A549 (cell line): ENCODE results near the gene FARP2. TPM values are rescaled to one million over a fixed set of nuclear protein-coding genes. Genes with fewer than 3 reads are reported as not detected.

Experiments used
- ATAC-seq, 2 experiments: fragments of 200-7000 bp in 1 of 2; fragments of >200 bp in 1 of 2; cut with Nextera tagmentation in 1 of 2; cut with Tn5 transposase in 1 of 2; 3 replicates each; pipeline versions ENCODE4 v1.8.0 to v1.9.1; 2018 to 2020; ENCODE audit warnings: mild to moderate bottlenecking in 1 of 2, moderate library complexity in 1 of 2
- CTCF ChIA-PET: fragments of 300-600 bp; sonication (Branson Sonifier 250); formaldehyde crosslinking; extraction: SDS; loops from one replicate; lab custom pipeline; 2021; ENCODE audit warnings: antibody characterized with exemption, inconsistent platforms; lab: Yijun Ruan, JAX
- POLR2A ChIA-PET: fragments of 350-600 bp; formaldehyde crosslinking; extraction: SDS; loops from one replicate; lab custom pipeline; 2021; ENCODE audit warnings: antibody characterized with exemption, inconsistent platforms; lab: Yijun Ruan, JAX
- DNase-seq, 2 experiments: peaks; one replicate each; pipeline versions ENCODE4 v3.0.0 to v3.0.0-alpha.2; 2011 to 2016; ENCODE audit warnings: low read depth in 1 of 2, low spot score in 1 of 2
- FAIRE-seq: peaks from 2 replicates; lab custom pipeline; 2011; peaks lifted over from hg19 to GRCh38; lab: Jason Lieb, UNC
- H3K27ac ChIP-seq, 2 experiments: fragments of >200 bp; sonication (Bioruptor Twin); formaldehyde crosslinking; 3 replicates each; pipeline ENCODE4 v1.5.1; 2016 to 2017
- H3K4me1 ChIP-seq: fragments of >200 bp; sonication (Bioruptor Twin); formaldehyde crosslinking; 3 replicates; pipeline ENCODE4 v1.6.1; 2016
- H3K4me2 ChIP-seq: fragments of >200 bp; sonication (Bioruptor Twin); formaldehyde crosslinking; 3 replicates; pipeline ENCODE4 v1.6.1; 2016
- H3K4me3 ChIP-seq: fragments of >200 bp; sonication (Bioruptor Twin); formaldehyde crosslinking; 3 replicates; pipeline ENCODE4 v1.5.1; 2016
- H3K9me3 ChIP-seq: fragments of >200 bp; sonication (Bioruptor Twin); formaldehyde crosslinking; 3 replicates; pipeline ENCODE4 v1.6.1; 2016
- BHLHE40 ChIP-seq: IDR thresholded peaks from 2 replicates; pipeline ENCODE4 v1.6.1; 2012; ENCODE audit warnings: low read depth, low read length, inconsistent platforms
- CEBPB ChIP-seq, 2 experiments: fragments of >200 bp in 1 of 2; sonication (Bioruptor Twin) in 1 of 2; formaldehyde crosslinking in 1 of 2; IDR thresholded peaks; 2 replicates each; pipeline ENCODE4 v1.6.1; 2012 to 2016
- CHD2 ChIP-seq: fragments of 150-350 bp; IDR thresholded peaks from 2 replicates; pipeline ENCODE4 v1.6.1; 2014; ENCODE audit warnings: low read length; ENCODE audit not compliant: partially characterized antibody
- EHF ChIP-seq: fragments of 250-450 bp; sonication (Bioruptor Pico); IDR thresholded peaks from 2 replicates; pipeline ENCODE4 v1.5.0; 2020; ENCODE audit warnings: mild to moderate bottlenecking
- EP300 ChIP-seq, 2 experiments: fragments of >200 bp; sonication (Bioruptor Twin); formaldehyde crosslinking; IDR thresholded peaks; 2 replicates in 1 of 2; 3 replicates in 1 of 2; pipeline ENCODE4 v1.6.1; 2016 to 2017
- GATA3 ChIP-seq: IDR thresholded peaks from 2 replicates; pipeline ENCODE4 v1.6.1; 2012; ENCODE audit warnings: borderline replicate concordance
- HDAC2 ChIP-seq: fragments of 200-600 bp; sonication (generic); IDR thresholded peaks from 2 replicates; pipeline ENCODE4 v1.6.1; 2016
- HOXB13 ChIP-seq: fragments of 250-450 bp; sonication (Bioruptor Pico); IDR thresholded peaks from 2 replicates; pipeline ENCODE4 v1.5.0; 2020; ENCODE audit warnings: low read depth, mild to moderate bottlenecking, moderate library complexity
- JUNB ChIP-seq: fragments of >200 bp; sonication (Bioruptor Twin); formaldehyde crosslinking; IDR thresholded peaks from 2 replicates; pipeline ENCODE4 v1.6.1; 2016
- MAFK ChIP-seq: fragments of 450-650 bp; IDR thresholded peaks from 2 replicates; pipeline ENCODE4 v1.6.1; 2014; ENCODE audit not compliant: partially characterized antibody
- MAX ChIP-seq: IDR thresholded peaks from 2 replicates; pipeline ENCODE4 v1.6.1; 2012
- MYC ChIP-seq: IDR thresholded peaks from 2 replicates; pipeline ENCODE4 v1.6.1; 2012; ENCODE audit warnings: mild to moderate bottlenecking, inconsistent platforms, low read length, improper control_type of control experiment, borderline replicate concordance
- NR3C1 ChIP-seq: fragments of >200 bp; sonication (Bioruptor Twin); formaldehyde crosslinking; IDR thresholded peaks from 3 replicates; pipeline ENCODE4 v1.6.1; 2017
- PBX3 ChIP-seq: IDR thresholded peaks from 2 replicates; pipeline ENCODE4 v1.6.1; 2012
- POLR2A ChIP-seq: IDR thresholded peaks from 2 replicates; pipeline ENCODE4 v1.6.1; 2012; ENCODE audit warnings: mild to moderate bottlenecking, low read length
- RFX5 ChIP-seq: fragments of 450-650 bp; IDR thresholded peaks from 2 replicates; pipeline ENCODE4 v1.7.1; 2014; ENCODE audit warnings: antibody characterized with exemption, mild to moderate bottlenecking, moderate library complexity
- RNF2 ChIP-seq: fragments of 200-600 bp; sonication (generic); IDR thresholded peaks from 2 replicates; pipeline ENCODE4 v1.6.1; 2016; ENCODE audit warnings: low read depth, mild to moderate bottlenecking, antibody characterized with exemption, moderate library complexity, borderline replicate concordance
- SMC3 ChIP-seq: fragments of >200 bp; sonication (Bioruptor Twin); formaldehyde crosslinking; IDR thresholded peaks from 3 replicates; pipeline ENCODE4 v1.6.1; 2018; ENCODE audit warnings: inconsistent platforms
- SREBF2 ChIP-seq: fragments of 450-650 bp; IDR thresholded peaks from 2 replicates; pipeline ENCODE4 v1.6.1; 2014; ENCODE audit warnings: mild to moderate bottlenecking, moderate library complexity
- TFCP2L1 ChIP-seq: fragments of 250-450 bp; sonication (Bioruptor Pico); IDR thresholded peaks from 2 replicates; pipeline ENCODE4 v1.5.0; 2021; ENCODE audit warnings: mild to moderate bottlenecking
- TP53 ChIP-seq: fragments of 250-450 bp; sonication (Bioruptor Pico); IDR thresholded peaks from 2 replicates; pipeline ENCODE4 v1.5.0; 2021; ENCODE audit warnings: mild to moderate bottlenecking, moderate library complexity
- USF2 ChIP-seq: fragments of 450-650 bp; IDR thresholded peaks from 2 replicates; pipeline ENCODE4 v1.6.1; 2014; ENCODE audit warnings: antibody characterized with exemption
- ZC3H11A ChIP-seq: fragments of 450-650 bp; IDR thresholded peaks from 2 replicates; pipeline ENCODE4 v1.6.1; 2014; ENCODE audit warnings: antibody characterized with exemption, mild to moderate bottlenecking
- ZFP36 ChIP-seq: fragments of 450-650 bp; IDR thresholded peaks from 2 replicates; pipeline ENCODE4 v1.6.1; 2014; ENCODE audit warnings: borderline replicate concordance; ENCODE audit not compliant: partially characterized antibody
- ZSCAN20 ChIP-seq: fragments of 250-450 bp; sonication (Bioruptor Pico); IDR thresholded peaks from 2 replicates; pipeline ENCODE4 v1.8.0; 2022; ENCODE audit warnings: mild to moderate bottlenecking, moderate library complexity
- WGBS: methylation state at CpG from one replicate; pipeline ENCODE4 v1.1.6; 2017; ENCODE audit errors: missing lambda C conversion rate; 5-methylcytosine and 5-hydroxymethylcytosine counted together
- polyA plus RNA-seq, 4 experiments: library from polyadenylated mRNA; depleted of rRNA in 3 of 4; stranded (reverse); fragments of >200 nt; fragmentation: RNase III in 1 of 4; extraction: RNeasy Plus Mini Kit Qiagen cat#74134 plus additional on column Dnase treatment in 1 of 4; gene quantifications; 2 replicates in 3 of 4; 3 replicates in 1 of 4; pipeline ENCODE4 v1.2.3, GENCODE V29; 2011 to 2017

The FARP2 gene
- polyA plus RNA-seq, 2 of the 4 experiments (the other 2 are of a cell fraction), result 17.0 to 29.1 TPM

GRCh38 chr2:241494311-241494908, 138.3 kb downstream of the FARP2 start:
- TF ChIP-seq EHF (CRISPR knock-in tag) (no peak), TP53 (CRISPR knock-in tag) (no peak), MAFK (no peak)
- TF ChIP-seq, all 56 proteins: peak for 0
- FAIRE-seq (no peak), DNase-seq (no peak), ATAC-seq (no peak)
- H3K9me3 ChIP-seq, result no peaks in the 10 kb centered on the region
- no peak overlapping the region for H3K4me2 ChIP-seq
- no peak overlapping the region for H3K4me3 ChIP-seq
- no peak overlapping the region for H3K27ac ChIP-seq
- CTCF ChIA-PET, result no interaction called here
- 86% methylated on average over 9 of the region's 16 CpGs for WGBS
- H3K4me1 ChIP-seq, result no peaks in the 10 kb centered on the region
- POLR2A ChIA-PET, result no interaction called here

- Histone ChIP-seq H3K4me2 (no peak overlapping the region), H3K4me1 (no peaks in the 10 kb centered on the region), H3K4me3 (no peak overlapping the region), H3K9me3 (no peaks in the 10 kb centered on the region), H3K27ac (no peak overlapping the region)
- FAIRE-seq (no peak), ATAC-seq (no peak), DNase-seq (no peak)
- ChIA-PET CTCF (interaction anchor here (1.0 kb wide), 1 partner anchor 16 kb away, joined by 3 read pairs; no protein-coding TSS in a partner anchor), POLR2A (no interaction called here)
- WGBS, result 91% methylated on average over 31 of the region's 34 CpGs
- TF ChIP-seq ZC3H11A, result no peak
- TF ChIP-seq ZSCAN20, result no peak
- TF ChIP-seq MAX, result no peak
- no peak for TF ChIP-seq EP300 (IDR thresholded peaks at IDR 0.05)
- TF ChIP-seq CEBPB (IDR thresholded peaks at IDR 0.05), result no peak
- no peak for TF ChIP-seq SMC3
- no peak for TF ChIP-seq GATA3
- TF ChIP-seq HDAC2, result no peak
- no peak for TF ChIP-seq SREBF2
- TF ChIP-seq PBX3, result no peak
- TF ChIP-seq TP53 (CRISPR knock-in tag), result no peak
- no peak for TF ChIP-seq ZFP36
- TF ChIP-seq RFX5, result no peak
- TF ChIP-seq CHD2, result no peak
- no peak for TF ChIP-seq POLR2A
- TF ChIP-seq USF2, result no peak
- no peak for TF ChIP-seq HOXB13 (CRISPR knock-in tag)
- no peak for TF ChIP-seq NR3C1
- TF ChIP-seq EHF (CRISPR knock-in tag), result no peak
- TF ChIP-seq, all 56 proteins: peak for 0
These were observed 139.3 kb downstream of the FARP2 start for GRCh38 chr2:241495172-241496002.

GRCh38 chr2:241496003-241496707, 140.1 kb downstream of the FARP2 start:
- POLR2A ChIA-PET, result no interaction called here
- no peak for FAIRE-seq
- CTCF ChIA-PET, result interaction anchor here (0.5 to 1.0 kb wide), 2 partner anchors 16 to 43 kb away, joined by 3 read pairs; no protein-coding TSS in a partner anchor
- 92% methylated on average over 21 of the region's 28 CpGs for WGBS
- DNase-seq, result no peak
- no peak for TF ChIP-seq TFCP2L1
- TF ChIP-seq BHLHE40, result no peak
- no peak for TF ChIP-seq RNF2
- no peak for TF ChIP-seq MYC
- no peak for TF ChIP-seq MAFK
- no peak for TF ChIP-seq JUNB
- Histone ChIP-seq H3K9me3 (no peaks in the 10 kb centered on the region), H3K4me1 (no peaks in the 10 kb centered on the region), H3K4me2 (no peak overlapping the region), H3K27ac (no peak overlapping the region), H3K4me3 (no peak overlapping the region)
- ATAC-seq, result no peak
